NOMO-1 treated with dmso at 0.1 percent for 144 hours (cell line): Measurements from ENCODE around the gene ZNF618.
"Not testable (repeated sequence)": the region's sequence is repeated elsewhere in the genome, so short reads cannot be mapped to it uniquely, and the experiment has no call there.

Experiments used
- DNase-seq: peaks from one replicate; lab custom pipeline; 2025; ENCODE audit not compliant: unreplicated experiment; lab: John Stamatoyannopoulos, UW

Gene ZNF618

GRCh38 chr9:114035845-114036801, 160.0 kb downstream of the ZNF618 start:
- DNase-seq = no peak

GRCh38 chr9:114037249-114037648, 161.1 kb downstream of the ZNF618 start:
- no peak for DNase-seq

GRCh38 chr9:114037961-114038723, 162.0 kb downstream of the ZNF618 start:
- DNase-seq = no peak

GRCh38 chr9:114038724-114039313, 162.7 kb downstream of the ZNF618 start:
- DNase-seq = no peak

- no peak for DNase-seq
Measured at GRCh38 chr9:114039484-114039883, 163.4 kb downstream of the ZNF618 start.

- DNase-seq = not testable (repeated sequence)
Measured at GRCh38 chr9:114043660-114044059, 167.6 kb downstream of the ZNF618 start.

GRCh38 chr9:114046237-114046755, 170.2 kb downstream of the ZNF618 start:
- no peak for DNase-seq

- DNase-seq = no peak
Measured at GRCh38 chr9:114046875-114047274, 170.8 kb downstream of the ZNF618 start.

- no peak for DNase-seq
Measured at GRCh38 chr9:114047717-114048116, 171.6 kb downstream of the ZNF618 start.

GRCh38 chr9:114048533-114049415, 172.7 kb downstream of the ZNF618 start:
- DNase-seq = no peak

GRCh38 chr9:114049441-114050225, 173.5 kb downstream of the ZNF618 start:
- DNase-seq = no peak

GRCh38 chr9:114050226-114050568, 174.1 kb downstream of the ZNF618 start:
- DNase-seq = no peak

- DNase-seq = no peak
Measured at GRCh38 chr9:114050646-114051045, 174.5 kb downstream of the ZNF618 start.

GRCh38 chr9:114051281-114051680, 175.2 kb downstream of the ZNF618 start:
- DNase-seq = no peak

- DNase-seq = no peak
Measured at GRCh38 chr9:114051706-114052105, 175.6 kb downstream of the ZNF618 start.

- no peak for DNase-seq
Measured at GRCh38 chr9:114053246-114054005, 177.3 kb downstream of the ZNF618 start.

- DNase-seq = no peak
Measured at GRCh38 chr9:114054191-114054690, 178.1 kb downstream of the ZNF618 start.

- DNase-seq = no peak
Measured at GRCh38 chr9:114055061-114055460, 179.0 kb downstream of the ZNF618 start.

GRCh38 chr9:114055894-114056293, 179.8 kb downstream of the ZNF618 start:
- no peak for DNase-seq
